NCI-H748 (cell line): ENCODE results near the gene ROMO1.
"Not testable (repeated sequence)": the region's sequence is repeated elsewhere in the genome, so short reads cannot be mapped to it uniquely, and the experiment has no call there.

Experiments used
- DNase-seq: peaks from one replicate; lab custom pipeline; 2025; ENCODE audit not compliant: unreplicated experiment; lab: John Stamatoyannopoulos, UW

The ROMO1 gene

DNA sequence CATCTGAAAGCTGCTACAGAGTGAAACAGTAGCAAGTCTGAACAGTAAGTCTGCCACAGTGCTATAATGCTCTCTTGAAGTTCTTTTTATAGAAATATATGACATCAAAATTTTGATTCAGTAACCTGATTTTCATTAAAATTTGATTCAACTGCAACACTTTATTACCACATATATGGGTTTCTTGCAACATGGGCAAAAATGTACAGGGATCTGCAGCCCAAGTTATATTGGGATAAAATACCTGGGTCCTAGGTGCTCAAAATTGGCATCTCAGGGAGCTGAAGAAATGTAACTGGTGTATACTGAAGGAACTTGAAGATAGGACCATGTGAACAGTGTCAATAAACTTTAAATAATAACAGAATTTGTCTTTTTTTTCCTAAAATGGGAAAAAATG lies 10.8 kb downstream of the ROMO1 start:
- DNase-seq, result no peak

DNA sequence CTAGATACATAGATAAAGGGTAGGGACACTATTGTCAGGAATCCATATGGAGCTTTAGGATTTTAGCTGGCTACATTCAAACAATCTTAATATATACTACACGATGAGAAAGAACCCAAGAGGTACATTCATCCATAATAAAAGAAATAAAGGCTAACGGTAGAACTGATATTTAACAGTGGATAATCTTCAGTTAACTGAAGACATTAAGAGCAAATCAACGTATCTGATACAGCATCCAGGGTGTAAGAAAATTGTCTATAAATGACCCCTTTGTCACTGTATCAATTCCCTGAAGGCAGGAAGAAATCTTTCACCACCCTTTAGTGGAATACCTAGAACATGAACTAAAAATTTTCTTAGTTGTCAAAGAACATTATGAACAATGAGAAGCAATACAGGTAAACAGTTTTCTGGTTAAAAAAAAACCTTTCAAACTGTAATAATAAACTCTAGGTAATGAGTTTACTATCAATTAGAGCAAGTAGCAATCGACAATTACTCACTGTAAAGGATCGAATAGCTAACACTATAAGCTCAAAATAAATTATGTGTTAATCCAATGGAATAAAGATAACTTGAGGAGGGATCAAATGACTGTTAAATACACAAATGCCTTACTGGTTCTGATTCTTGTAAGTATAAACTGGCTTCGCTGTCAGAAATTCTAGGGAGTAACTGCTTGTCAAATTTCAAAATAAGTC lies 11.8 kb downstream of the ROMO1 start:
- no peak for DNase-seq

DNA sequence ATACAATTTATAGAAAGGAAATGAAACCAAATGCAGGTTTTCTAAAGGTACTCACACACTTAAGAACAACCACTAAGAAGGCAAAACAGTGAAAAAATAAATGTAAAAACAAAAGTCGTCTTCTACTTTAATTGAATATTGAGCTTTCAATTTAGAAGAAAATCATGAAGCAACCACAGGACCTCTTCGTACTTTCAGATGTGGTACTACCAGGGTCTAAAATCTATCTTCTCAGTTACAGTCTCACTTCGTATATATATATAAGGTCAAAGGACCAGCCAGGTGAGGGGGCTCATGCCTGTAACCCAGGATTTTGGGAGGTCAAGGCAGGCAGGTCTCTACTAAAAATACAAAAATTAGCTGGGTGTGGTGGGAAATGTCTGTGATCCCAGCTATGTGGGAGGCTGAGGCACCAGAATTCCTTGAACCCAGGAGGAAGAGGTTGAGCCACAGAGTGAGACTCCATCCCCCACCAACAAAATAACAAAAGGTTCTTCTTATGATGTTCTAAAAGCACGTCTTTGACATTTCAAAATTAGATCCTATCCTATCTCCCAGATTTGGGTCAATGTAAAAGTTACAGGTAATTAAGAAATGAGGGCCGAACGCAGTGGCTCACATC lies 12.5 kb downstream of the ROMO1 start:
- no peak for DNase-seq

DNA sequence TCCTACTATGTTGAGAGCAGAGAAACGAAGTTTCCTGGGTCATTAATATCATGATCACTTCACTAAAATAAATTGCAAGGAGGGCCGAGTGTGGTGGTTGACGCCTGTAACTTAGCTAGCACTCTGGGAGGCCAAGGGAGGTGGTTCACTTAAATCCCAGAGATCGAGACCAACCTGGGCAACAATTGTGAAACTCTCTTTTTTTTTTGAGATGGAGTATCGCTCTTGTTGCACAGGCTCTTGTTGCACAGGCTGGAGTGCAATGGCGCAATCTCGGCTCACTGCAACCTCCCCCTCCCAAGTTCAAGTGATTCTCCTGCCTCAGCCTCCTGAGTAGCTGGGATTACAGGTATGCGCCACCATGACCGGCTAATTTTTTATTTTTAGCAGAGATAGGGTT lies 13.9 kb downstream of the ROMO1 start:
- not testable (repeated sequence) for DNase-seq

DNA sequence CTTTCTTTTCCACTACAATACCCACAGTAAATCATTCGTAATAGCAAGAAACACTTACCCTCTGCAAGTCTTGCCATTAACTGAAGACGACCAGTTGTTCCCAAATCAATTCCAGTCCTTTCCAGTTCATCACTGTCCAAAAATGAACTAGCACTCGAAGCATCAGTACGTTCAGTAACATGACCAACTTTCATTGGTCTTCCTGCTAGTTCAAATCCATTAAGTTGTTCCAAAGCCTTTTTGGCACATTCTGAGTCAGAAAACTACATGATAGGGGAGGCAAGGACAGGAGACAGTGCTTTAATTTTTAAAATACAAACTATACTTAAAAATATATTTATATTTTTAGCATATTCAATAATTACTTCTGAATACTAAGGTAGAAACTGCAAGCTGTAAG lies 14.9 kb downstream of the ROMO1 start:
- DNase-seq, result no peak

DNA sequence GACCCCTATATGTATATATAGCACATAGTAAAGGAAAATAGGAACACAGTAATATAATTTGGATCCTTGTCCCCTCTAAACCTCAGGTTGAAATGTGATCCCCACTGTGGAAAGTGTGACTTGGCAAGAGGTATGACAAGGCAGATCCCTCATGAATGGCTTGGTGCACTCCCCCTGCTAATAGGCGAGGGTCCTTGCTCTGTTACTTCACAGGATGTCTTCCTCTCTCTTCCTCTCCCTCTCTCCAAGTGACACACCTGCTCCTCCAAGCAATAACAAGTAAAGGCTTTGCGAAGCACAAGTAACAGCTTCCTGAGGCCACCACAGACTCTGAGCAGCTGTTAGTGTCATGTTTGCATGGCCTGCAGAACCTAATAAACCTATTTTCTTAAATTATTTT lies 16.4 kb downstream of the ROMO1 start:
- DNase-seq, result no peak

DNA sequence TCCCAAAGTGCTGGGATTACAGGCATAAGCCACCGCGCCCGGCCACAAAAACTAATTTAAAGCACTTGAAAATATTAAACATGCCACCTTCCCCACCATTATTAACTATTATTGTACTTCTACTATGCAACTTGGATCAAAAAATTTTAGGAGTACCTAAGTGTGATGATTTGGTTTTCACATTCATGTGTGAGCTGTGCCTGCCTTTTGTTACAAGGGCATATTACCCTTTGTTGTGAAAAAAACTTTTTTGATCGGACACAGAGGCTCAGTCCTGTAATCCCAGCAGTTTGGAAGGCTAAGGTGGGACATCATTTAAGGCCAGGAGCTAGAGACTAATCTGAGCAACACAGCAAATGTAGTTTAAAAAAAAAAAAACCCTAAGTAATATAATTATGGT lies 17.1 kb downstream of the ROMO1 start:
- DNase-seq, result no peak

DNA sequence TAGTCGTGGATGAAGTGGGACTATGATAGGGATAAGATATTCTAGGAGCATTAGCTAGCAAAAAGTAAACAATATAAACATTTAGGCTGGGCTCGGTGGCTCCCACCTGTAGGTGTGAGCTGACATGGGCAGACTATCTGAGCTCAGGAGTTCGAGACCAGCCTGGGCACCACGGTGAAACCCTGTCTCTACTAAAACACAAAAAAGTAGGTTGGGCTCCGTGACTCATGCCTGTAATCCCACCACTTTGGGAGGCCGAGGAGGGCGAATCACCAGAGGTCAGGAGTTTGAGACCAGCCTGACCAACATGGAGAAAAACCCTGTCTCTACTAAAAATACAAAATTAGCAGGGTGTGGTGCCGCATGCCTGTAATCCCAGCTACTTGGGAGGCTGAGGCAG lies 19.1 kb downstream of the ROMO1 start:
- not testable (repeated sequence) for DNase-seq

DNA sequence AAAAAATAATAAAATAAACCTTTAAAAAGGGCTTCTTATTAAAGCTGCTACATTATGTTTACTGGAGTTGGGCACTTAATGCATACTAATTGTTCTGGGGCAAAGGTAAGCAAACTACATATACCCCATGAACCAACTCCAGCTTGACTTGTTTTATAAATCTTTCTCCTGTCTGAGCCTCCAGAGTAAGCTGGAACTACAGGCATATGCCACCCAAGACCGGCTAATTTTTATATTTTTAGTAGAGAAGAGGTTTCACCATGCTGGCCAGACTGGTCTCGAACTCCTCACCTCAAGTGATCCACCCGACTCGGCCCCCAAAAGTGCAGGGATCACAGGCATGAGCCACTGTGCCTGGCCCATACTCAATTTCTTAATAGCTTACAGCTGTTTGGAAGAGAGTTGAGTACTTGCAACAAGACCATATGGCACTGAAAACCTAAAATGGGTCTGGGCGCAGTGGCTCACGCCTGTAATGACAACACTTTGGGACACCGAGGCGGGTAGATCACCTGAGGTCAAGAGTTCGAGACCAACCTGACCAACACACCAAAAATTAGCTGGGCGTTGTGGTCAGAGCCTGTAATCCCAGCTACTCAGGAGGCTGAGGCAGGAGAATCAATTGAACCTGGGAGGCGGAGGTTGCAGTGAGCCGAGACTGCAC lies 19.9 kb downstream of the ROMO1 start:
- no peak for DNase-seq

DNA sequence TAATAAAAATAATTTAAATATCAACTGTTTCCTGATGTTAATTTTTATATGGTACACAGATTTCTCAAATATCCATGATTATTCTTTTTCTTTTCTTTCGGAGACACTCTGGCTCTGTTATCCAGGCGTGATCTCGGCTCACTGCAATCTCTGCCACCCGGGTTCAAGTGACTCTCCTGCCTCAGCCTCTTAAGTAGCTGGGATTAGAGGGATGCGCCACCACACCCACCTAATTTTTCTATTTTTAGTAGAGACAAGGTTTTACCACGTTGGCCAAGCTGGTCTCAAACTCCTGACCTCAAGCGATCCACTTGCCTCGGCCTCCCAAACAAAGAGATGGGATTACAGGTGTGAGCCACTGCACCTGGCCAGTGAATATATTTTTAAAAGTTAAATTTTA lies 20.5 kb downstream of the ROMO1 start:
- DNase-seq, result no peak

DNA sequence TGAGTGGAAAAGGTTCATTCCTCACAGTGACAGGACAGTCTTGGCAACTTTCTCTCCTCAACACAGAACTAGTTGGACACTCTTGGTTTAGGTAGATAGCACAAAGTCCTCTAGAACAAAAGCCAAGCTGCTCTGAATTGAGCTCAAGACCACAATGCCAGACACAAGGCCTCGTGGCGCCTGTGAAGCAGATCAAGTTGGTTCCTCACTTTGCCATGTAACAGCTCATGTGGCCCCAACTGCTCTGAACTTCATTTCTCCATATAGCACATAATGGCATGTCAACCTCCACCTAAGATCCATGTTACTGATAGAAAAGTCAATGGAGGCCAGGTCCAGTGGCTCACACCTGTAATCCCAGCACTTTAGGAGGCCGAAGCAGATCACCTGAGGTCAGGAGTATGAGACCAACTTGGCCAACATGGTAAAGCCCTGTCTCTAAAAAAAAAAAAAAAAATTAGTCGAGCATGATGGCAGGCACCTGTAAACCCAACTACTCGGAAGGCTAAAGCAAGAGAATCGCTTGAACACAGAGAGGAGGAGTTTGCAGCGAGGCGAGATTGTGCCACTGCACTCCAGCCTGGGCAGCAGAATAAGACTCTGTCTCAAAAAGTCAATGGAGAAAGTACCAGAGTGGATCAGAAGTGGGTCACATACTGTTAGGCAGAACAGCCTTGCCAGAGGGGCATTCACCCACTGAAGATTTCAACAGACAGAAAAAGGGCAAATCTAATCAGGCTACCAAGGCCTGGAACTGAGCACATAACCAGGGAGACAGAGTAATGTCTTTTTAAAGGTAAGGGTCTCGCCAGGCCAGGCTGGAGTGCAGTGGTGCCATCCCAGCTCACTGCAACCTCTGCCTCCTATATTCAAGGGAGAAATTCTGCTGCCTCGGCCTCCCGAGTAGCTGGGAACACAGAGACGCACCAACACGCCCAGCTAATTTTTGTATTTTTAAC lies 21.2 kb downstream of the ROMO1 start:
- no peak for DNase-seq

DNA sequence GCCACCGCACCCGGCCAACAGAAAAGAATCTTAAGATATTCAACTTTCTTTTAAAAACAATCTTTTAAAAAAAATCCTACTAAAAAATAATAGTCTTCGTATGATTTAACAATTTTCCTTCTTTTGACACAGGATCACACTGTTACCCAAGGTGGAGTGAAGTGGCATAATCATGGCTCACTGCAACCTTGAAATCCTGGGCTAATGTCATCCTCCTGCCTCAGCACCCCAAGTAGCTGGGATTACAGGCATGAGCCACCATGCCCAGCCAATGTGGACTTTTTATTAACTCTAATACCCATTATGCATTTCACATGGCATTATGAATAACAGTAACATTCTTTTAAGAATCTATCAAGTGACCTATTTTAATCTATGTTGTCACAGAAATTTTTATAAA lies 22.0 kb downstream of the ROMO1 start:
- DNase-seq, result no peak

DNA sequence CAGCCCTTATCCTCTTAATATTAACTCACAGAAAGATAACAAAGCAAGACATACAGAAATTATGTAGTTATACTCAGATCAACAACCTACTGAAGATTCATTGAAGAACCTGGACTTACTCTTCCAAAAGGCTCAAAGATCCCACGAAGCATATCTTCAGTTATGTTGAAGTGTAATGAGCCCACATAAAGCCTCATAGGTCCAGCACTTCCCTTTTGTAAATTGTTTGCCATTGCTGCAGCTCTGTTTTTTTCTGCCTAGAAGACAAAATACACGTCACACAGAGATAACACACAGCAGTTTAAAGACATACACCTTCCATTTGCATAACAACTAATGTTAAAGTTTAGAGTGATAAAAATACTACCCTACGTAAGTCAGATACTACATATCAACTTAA lies 22.4 kb downstream of the ROMO1 start:
- no peak for DNase-seq

DNA sequence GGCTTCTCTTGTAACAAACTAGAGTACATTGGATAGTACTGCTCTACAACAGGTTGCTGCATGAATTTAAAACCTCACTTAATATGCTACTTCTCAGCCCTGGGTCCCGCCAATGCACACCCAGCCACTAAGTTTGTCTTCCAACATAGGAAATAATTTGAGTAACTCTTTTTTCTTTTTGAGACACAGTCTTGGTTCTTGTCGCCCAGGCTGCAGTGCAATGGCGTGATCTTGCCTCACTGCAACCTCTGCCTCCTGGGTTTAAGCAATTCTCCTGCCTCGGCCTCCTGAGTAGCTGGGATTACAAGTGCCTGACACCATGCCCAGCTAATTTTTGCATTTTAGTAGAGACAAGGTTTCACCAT lies 24.1 kb downstream of the ROMO1 start:
- not testable (repeated sequence) for DNase-seq

DNA sequence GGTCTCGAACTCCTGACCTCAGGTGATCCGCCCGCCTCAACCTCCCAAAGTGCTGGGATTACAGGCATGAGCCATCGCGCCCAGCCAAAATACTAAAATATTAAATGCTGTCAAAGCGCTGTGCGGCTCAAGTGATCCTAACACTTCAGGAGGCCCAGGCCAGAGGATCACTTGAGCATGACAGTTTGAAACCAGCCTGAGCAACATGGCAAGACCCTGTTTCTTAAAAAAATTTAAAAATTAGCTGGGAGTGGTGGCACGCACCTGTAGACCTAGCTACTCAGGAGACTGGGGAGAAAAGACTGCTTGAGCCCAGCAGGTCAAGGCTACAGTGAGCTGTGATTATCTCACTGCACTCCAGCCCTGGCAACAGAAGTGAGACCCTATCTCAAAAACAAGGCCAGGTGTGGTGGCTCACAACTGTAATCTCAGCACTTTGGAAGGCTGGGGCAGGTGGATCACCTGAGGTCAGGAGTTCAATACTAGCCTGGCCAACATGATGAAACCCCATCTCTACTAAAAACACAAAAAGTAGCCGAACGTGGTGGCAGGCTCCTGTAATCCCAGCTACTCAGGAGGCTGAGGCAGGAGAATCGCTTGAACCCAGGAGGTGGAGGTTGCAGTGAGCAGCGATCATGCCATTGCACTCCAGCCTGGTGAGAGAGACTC lies 24.6 kb downstream of the ROMO1 start:
- DNase-seq, result not testable (repeated sequence)

DNA sequence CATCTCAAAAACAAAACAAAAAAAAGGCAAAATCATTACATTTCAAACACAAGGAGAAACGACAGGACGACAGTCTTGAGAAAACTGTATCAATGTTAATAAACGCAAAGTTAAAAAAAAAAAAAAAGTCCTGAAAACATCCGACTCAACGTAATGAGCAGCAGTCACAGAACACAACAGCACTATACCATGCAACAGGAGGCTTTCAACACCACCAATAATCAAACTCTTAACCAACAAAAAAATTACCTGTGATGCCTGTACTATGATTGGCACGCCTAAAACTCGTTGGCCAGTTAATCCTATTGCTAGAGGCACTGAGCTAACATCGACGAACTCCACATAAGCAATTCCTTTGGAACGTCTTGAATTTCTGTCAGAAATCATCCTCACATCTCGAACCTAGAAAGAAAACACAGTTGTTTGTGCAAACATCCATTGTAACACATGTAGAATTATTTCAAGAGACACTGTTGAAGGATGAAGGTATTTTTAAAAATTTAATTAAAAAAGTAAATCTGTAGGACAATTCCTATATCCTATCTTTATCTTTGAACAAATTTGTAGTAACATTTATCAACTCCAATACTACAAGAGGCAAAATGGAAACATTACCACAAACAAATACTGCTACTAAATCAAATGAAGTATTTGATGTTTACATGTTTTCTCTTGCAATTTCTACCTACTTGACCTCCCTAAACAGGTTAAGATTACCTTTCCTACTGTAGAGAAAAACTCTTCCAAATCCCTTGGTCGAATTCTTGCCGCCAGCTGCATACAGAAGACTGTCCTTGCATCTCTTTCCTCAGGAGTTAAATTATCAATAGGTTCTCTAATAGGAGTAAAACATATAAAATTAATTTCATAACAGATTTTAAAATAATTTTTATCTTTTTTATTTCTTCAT lies 25.4 kb downstream of the ROMO1 start:
- DNase-seq, result no peak

DNA sequence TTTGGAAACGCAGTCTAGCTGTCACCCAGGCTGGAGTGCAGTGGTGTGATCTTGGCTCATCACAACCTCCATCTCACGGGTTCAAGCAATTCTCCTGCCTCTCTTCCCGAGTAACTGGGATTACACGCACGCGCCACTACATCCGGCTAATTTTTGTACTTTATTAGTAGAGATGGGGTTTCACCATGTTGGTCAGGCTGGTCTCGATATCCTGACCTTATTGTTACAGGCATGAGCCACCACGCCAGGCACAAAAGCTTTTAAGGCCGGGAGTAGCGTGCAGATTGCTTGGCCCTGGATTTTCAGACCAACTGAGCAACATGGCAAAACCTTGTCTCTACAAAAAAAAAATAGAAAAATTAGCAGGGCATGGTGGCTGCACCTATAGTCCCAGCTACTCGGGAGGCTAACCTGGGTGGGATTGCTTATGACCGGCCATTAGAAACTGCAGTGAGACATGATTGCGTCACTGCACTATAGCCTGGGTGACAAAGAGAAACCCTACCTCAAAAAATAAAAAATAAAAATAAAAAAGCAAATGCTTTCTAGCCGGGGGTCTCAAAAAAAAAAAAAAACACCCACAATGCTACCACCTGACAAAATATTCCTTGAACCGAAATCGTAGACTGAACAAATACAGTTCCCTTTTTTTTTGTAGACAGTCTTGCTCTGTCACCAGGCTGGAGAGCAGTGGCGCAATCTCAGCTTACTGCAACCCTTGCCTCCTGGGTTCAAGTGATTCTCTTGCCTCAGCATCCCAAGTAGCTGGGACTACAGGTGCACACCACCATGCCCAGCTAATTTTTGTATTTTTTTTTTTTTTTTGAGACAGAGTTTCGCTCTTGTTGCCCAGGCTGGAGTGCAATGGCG lies 27.9 kb downstream of the ROMO1 start:
- no peak for DNase-seq

DNA sequence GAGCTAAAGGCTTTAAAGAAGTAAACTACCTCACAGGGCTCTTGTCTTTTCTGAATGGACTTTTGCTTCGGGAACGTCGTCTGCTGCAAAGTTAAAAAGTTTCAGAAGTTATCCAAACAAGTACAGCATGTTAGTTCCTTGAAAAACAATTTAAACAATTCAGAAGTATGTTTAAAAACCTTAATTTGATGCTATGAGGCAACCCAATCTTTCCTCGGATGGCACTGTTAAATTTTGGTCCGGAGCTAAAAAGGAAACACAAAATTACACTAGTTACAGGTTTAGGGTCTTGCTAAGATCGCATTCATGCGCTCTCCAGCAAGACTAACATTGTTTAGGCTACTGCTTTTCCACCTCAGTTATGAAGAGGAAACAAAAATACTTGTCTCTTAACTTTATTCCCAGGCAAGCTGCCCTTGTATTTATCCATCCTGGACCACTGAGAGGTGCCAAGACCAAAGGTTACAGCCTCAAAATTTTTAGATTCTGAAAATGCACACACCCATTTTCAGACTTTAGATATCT lies 30.1 kb downstream of the ROMO1 start:
- no peak for DNase-seq
